Measurements from ENCODE around the gene INTU.
"Not testable (repeated sequence)": the region's sequence is repeated elsewhere in the genome, so short reads cannot be mapped to it uniquely, and the experiment has no call there.

The INTU gene

GRCh38 chr4:127632420-127633403 lies at the start of gene INTU:
Gene INTU, plus strand, starts transcription at chr4:127632957. Its CDS starts 78 bp downstream, at chr4:127633035.
- in situ Hi-C loops (cut with HindIII; ENCODE audit: low pct_ligation_motif_present, low pct_unique_long_range_greater_than_20kb, low sequenced_read_pairs): no loop called here
- DNase-seq: peak; percentile 94

- in situ Hi-C loops (cut with HindIII; ENCODE audit: low pct_ligation_motif_present, low pct_unique_long_range_greater_than_20kb, low sequenced_read_pairs); DNase-seq: not testable (repeated sequence)
Measured at GRCh38 chr4:127586496-127586895, 46.3 kb upstream of the INTU start.

GRCh38 chr4:127586922-127587571 lies 45.7 kb upstream of the INTU start:
- peak; percentile 39 for DNase-seq
- in situ Hi-C loops (cut with HindIII; ENCODE audit: low pct_ligation_motif_present, low pct_unique_long_range_greater_than_20kb, low sequenced_read_pairs): no loop called here

- DNase-seq; in situ Hi-C loops (cut with HindIII; ENCODE audit: low pct_ligation_motif_present, low pct_unique_long_range_greater_than_20kb, low sequenced_read_pairs): not testable (repeated sequence)
Measured at GRCh38 chr4:127589153-127589552, 43.6 kb upstream of the INTU start.

GRCh38 chr4:127598656-127599055 lies 34.1 kb upstream of the INTU start:
- in situ Hi-C loops (cut with HindIII; ENCODE audit: low pct_ligation_motif_present, low pct_unique_long_range_greater_than_20kb, low sequenced_read_pairs): no loop called here
- DNase-seq: no peak

GRCh38 chr4:127601029-127601428 lies 31.7 kb upstream of the INTU start:
- DNase-seq: peak; percentile 9
- in situ Hi-C loops (cut with HindIII; ENCODE audit: low pct_ligation_motif_present, low pct_unique_long_range_greater_than_20kb, low sequenced_read_pairs): no loop called here

GRCh38 chr4:127604949-127605709 lies 27.6 kb upstream of the INTU start:
- in situ Hi-C loops (cut with HindIII; ENCODE audit: low pct_ligation_motif_present, low pct_unique_long_range_greater_than_20kb, low sequenced_read_pairs): no loop called here
- DNase-seq: peak; percentile 45

- in situ Hi-C loops (cut with HindIII; ENCODE audit: low pct_ligation_motif_present, low pct_unique_long_range_greater_than_20kb, low sequenced_read_pairs): no loop called here
- DNase-seq: no peak
Measured at GRCh38 chr4:127606823-127607222, 25.9 kb upstream of the INTU start.

GRCh38 chr4:127609484-127609883 lies 23.3 kb upstream of the INTU start:
- no peak for DNase-seq
- in situ Hi-C loops (cut with HindIII; ENCODE audit: low pct_ligation_motif_present, low pct_unique_long_range_greater_than_20kb, low sequenced_read_pairs): no loop called here

- in situ Hi-C loops (cut with HindIII; ENCODE audit: low pct_ligation_motif_present, low pct_unique_long_range_greater_than_20kb, low sequenced_read_pairs): no loop called here
- DNase-seq: no peak
Measured at GRCh38 chr4:127610488-127610887, 22.3 kb upstream of the INTU start.

- in situ Hi-C loops (cut with HindIII; ENCODE audit: low pct_ligation_motif_present, low pct_unique_long_range_greater_than_20kb, low sequenced_read_pairs): no loop called here
- DNase-seq: no peak
Measured at GRCh38 chr4:127616898-127617297, 15.9 kb upstream of the INTU start.

GRCh38 chr4:127618427-127618826 lies 14.3 kb upstream of the INTU start:
- in situ Hi-C loops (cut with HindIII; ENCODE audit: low pct_ligation_motif_present, low pct_unique_long_range_greater_than_20kb, low sequenced_read_pairs): no loop called here
- no peak for DNase-seq

GRCh38 chr4:127622621-127622920 lies 10.2 kb upstream of the INTU start:
- DNase-seq: no peak
- in situ Hi-C loops (cut with HindIII; ENCODE audit: low pct_ligation_motif_present, low pct_unique_long_range_greater_than_20kb, low sequenced_read_pairs): no loop called here

GRCh38 chr4:127622921-127623796 lies 9.6 kb upstream of the INTU start:
- in situ Hi-C loops (cut with HindIII; ENCODE audit: low pct_ligation_motif_present, low pct_unique_long_range_greater_than_20kb, low sequenced_read_pairs): no loop called here
- peak; percentile 68 for DNase-seq

- no peak for DNase-seq
Measured at GRCh38 chr4:127623797-127624083, 9.0 kb upstream of the INTU start.

GRCh38 chr4:127624173-127624572 lies 8.6 kb upstream of the INTU start:
- in situ Hi-C loops (cut with HindIII; ENCODE audit: low pct_ligation_motif_present, low pct_unique_long_range_greater_than_20kb, low sequenced_read_pairs): no loop called here
- no peak for DNase-seq

More at GRCh38 chr4:127623797-127624083, 9.0 kb upstream of the INTU start:
- in situ Hi-C loops (cut with HindIII; ENCODE audit: low pct_ligation_motif_present, low pct_unique_long_range_greater_than_20kb, low sequenced_read_pairs): no loop called here

- no peak for DNase-seq
- in situ Hi-C loops (cut with HindIII; ENCODE audit: low pct_ligation_motif_present, low pct_unique_long_range_greater_than_20kb, low sequenced_read_pairs): no loop called here
Measured at GRCh38 chr4:127629371-127629770, 3.4 kb upstream of the INTU start.

GRCh38 chr4:127630152-127630551 lies 2.6 kb upstream of the INTU start:
- in situ Hi-C loops (cut with HindIII; ENCODE audit: low pct_ligation_motif_present, low pct_unique_long_range_greater_than_20kb, low sequenced_read_pairs): no loop called here
- no peak for DNase-seq

Data from ACHN (cell line).